GM19467 (cell line): ENCODE measurements around the gene SAGE1.
"Not testable (repeated sequence)": the region's sequence is repeated elsewhere in the genome, so short reads cannot be mapped to it uniquely, and the experiment has no call there.

ENCODE experiments used
- ATAC-seq: cut with Tn5 transposase; IDR thresholded peaks from one replicate; pipeline ENCODE4 v1.9.1; 2021; ENCODE audit warnings: mild to moderate bottlenecking, moderate library complexity; ENCODE audit not compliant: unreplicated experiment

The SAGE1 gene, protein sequence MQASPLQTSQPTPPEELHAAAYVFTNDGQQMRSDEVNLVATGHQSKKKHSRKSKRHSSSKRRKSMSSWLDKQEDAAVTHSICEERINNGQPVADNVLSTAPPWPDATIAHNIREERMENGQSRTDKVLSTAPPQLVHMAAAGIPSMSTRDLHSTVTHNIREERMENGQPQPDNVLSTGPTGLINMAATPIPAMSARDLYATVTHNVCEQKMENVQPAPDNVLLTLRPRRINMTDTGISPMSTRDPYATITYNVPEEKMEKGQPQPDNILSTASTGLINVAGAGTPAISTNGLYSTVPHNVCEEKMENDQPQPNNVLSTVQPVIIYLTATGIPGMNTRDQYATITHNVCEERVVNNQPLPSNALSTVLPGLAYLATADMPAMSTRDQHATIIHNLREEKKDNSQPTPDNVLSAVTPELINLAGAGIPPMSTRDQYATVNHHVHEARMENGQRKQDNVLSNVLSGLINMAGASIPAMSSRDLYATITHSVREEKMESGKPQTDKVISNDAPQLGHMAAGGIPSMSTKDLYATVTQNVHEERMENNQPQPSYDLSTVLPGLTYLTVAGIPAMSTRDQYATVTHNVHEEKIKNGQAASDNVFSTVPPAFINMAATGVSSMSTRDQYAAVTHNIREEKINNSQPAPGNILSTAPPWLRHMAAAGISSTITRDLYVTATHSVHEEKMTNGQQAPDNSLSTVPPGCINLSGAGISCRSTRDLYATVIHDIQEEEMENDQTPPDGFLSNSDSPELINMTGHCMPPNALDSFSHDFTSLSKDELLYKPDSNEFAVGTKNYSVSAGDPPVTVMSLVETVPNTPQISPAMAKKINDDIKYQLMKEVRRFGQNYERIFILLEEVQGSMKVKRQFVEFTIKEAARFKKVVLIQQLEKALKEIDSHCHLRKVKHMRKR

DNA sequence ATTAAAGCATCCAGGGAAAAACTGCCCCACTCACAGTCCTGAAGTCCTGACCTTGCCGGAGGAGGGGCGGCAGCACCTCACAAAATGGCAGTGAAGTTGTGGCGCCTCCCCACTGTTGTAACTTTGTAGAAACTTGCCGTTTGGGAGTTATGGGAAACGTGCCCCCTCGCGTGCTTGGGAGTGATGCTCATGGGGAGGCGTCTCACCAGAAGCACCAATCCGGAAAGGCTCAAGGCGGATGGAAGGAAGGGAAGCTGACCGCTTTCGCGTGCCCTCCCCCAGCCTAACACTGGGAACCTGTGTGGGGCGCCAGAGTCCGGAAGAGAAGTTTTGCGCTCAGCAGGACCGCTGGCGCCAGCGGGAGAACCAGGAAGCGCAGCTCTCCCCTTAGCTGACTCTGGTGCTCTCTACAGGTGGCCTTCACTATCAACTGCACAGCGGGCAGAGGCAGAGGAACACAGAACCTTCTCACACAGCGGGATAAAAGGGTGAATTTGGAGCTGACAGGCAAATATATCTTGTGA is at the start of gene SAGE1, which contains the start of gene CT45A10:
SAGE1 (plus strand) TSS at position 423 of the 524 bp plus-strand sequence. CDS start 2,527 bp downstream, outside the sequence.
CT45A10 (minus strand) TSS at position 151 of the 524 bp plus-strand sequence. CDS start 8,100 bp downstream, outside the sequence.
- no peak for ATAC-seq

DNA sequence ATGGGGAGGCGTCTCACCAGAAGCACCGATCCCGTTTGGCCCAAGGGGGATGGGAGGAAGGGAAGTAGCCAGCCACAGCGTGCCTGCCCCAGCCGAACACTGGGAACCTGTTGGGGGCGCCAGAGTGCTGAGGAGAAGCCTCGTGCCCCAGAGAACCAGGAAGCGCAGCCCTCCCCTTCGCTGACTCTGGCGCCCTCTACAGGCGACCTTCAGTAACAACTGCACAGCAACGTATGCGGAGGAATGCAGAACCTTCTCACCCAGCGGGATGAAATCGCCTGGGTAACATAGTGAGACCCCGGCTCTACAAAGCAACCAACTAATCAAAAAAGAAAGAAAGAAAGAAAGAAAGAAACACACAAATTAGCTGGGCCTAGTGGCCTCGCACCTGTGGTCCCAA is 39.1 kb upstream of the SAGE1 start, which contains the start of gene CT45A8:
CT45A8 (minus strand) TSS at position 101 of the 400 bp plus-strand sequence. CDS start 3,755 bp downstream, outside the sequence.
- not testable (repeated sequence) for ATAC-seq

DNA sequence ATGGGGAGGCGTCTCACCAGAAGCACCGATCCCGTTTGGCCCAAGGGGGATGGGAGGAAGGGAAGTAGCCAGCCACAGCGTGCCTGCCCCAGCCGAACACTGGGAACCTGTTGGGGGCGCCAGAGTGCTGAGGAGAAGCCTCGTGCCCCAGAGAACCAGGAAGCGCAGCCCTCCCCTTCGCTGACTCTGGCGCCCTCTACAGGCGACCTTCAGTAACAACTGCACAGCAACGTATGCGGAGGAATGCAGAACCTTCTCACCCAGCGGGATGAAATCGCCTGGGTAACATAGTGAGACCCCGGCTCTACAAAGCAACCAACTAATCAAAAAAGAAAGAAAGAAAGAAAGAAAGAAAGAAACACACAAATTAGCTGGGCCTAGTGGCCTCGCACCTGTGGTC is 21.8 kb upstream of the SAGE1 start, which contains the start of gene CT45A9:
CT45A9 (minus strand) TSS at position 101 of the 400 bp plus-strand sequence. CDS start 3,751 bp downstream, outside the sequence.
- ATAC-seq: not testable (repeated sequence)

DNA sequence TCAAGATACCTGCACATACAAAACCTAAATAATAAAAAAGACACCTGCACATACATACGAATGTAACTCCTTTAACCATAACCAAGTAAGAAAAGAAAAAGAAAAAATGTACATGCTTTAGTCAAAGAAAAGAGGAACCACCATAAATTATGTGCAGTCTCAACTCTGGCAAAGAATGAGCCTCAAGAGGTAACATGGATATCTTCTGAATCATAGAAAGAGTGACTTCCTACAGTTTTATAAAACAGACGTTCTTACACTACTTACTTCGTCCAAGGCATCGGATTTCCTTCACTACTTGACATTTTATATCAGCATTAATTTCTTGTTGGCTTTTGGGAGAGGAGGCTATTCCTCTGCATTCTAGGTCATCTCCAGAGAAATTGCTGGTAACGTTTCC is 10.8 kb upstream of the SAGE1 start:
- ATAC-seq: not testable (repeated sequence)

DNA sequence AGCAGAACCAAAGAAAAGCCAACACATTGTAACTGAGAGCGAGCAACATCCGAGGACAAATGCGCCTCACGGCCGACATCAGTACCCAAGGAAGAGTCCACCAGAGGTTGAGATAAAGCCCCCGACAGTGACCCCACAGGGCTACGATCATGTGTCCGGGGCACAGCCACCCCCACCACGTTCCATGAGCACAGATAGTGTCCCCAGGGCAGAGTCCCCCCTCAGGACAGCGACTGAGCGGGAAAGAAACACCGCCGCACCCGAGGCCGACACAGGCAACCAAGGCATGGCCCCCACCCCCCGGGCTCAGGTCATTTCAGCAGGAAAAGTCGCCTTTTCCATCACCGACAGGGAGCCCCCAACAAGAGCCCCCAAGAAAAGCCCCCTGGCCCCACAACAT is 5.3 kb upstream of the SAGE1 start:
- not testable (repeated sequence) for ATAC-seq

DNA sequence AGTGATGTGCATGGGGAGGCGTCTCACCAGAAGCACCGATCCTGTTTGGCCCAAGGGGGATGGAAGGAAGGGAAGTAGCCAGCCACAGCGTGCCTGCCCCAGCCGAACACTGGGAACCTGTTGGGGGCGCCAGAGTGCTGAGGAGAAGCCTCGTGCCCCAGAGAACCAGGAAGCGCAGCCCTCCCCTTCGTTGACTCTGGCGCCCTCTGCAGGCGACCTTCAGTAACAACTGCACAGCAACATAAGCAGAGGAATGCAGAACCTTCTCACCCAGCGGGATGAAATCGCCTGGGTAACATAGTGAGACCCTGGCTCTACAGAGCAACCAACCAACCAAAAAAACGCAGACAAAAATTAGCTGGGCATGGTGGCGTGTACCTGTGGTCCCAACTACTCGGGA is 4.5 kb upstream of the SAGE1 start:
- not testable (repeated sequence) for ATAC-seq

DNA sequence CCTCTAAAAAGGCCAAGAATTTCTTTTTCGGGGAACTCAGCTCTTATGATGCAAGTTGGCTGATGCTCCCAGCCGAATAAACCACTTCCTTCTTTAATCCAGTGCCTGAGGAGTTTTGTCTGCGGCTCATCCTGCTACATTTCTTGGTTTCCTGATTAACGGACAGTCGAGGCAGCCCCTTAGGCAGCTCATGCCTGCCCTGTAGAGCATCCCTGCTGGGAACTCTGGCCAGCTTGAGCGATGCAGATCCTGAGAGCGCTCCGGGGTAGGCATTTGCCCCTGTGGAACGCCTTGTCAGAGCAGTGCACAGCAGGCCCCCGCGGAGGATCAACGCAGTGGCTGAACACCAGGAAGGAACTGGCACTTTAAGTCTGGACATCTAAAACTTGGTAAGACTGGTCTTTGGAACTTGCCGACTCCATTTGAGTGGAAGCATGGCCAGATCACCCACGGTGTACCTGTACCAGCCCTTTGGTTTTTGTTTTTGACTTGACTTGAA is 3.4 kb upstream of the SAGE1 start:
- ATAC-seq: no peak

DNA sequence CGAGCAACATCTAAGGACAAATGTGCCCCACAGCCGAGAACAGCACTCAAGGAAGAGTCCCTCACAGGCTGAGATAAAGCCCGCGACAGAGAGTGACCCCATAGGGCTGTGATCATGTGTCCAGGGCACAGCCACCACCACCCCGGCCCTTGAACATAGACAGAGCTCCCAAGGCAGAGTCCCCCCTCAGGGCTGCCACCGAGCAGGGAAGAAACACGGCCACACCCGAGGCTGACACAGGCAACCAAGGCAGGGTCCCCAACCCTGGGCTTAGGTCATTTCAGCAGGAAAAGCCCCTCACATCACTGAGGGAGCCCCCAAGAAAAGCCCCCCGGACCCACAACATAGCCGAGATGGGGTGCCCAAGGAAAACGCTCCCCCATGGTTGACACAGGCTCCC is 735 bp upstream of the SAGE1 start:
- no peak for ATAC-seq

DNA sequence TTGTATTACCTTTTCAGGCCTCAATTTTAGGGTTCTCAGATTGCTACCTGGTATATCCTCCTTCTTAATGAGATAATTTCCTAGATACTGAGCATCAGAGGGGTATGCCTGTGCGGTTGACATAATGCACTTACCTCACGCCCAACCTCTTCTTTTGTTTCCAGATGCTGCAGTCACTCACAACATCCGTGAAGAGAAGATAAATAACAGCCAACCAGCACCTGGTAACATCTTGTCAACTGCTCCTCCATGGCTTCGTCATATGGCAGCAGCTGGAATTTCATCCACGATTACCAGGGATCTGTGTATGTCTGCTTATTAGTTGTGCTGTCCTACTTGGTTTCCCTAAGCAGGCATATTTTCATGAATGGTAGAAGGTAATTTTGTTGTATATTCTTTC is 16.7 kb downstream of the SAGE1 start:
- no peak for ATAC-seq

DNA sequence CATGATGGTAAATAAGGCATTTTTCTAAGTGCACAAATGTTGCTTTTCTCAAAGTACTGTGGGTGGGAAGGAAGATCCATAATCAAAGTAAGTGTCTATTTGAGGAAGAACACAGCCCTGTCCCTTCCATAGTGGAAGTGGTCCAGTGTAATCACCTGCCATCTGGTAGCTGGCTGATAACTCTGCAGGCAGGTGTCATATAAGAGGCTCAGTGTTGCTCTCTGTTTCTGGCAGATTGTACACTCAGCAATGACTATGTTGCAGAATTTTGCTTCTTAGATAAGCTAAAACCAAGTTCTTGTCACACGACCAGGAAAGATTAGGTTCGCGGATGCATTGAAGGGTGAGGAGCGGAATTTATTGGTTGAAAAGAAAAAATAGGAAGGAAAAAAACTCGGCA is 20.9 kb downstream of the SAGE1 start:
- no peak for ATAC-seq

DNA sequence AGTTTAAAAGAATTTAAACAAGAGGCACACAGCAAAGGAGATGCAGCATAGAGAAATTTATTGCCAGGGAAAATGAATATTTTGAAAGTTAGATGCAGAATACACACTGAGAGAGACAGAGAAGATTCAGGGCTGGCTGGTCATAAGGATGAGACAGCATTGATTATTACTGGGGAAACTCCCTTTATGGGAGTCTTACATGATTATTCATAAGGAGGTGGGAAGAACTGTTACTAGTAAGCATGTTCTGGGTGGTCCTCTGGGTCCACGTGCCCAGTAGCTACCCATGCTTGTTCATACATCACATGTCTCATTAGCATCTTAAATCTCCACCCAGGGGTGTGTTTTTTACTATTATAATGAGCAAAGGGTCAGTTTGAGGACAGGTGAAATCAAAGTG is 27.0 kb downstream of the SAGE1 start:
- ATAC-seq: not testable (repeated sequence)

DNA sequence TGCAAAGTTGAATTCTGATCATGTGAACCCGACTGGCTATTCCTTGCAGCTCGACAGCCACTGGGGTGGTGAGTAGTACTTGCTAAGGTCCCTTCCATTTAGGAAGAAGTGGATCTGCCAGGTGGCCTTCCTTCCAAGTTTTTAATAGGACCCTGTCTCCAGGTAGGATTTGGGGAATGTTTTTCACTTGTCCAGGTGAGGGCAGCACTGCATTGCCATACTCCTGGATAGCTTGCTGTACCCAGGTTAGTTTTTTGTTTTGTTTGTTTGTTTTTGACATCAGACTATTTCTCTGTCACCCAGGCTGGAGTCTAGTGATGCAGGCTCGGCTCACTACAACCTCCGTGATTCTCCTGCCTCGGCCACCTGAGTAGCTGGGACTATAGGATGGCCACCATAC is 29.8 kb downstream of the SAGE1 start:
- ATAC-seq: no peak

DNA sequence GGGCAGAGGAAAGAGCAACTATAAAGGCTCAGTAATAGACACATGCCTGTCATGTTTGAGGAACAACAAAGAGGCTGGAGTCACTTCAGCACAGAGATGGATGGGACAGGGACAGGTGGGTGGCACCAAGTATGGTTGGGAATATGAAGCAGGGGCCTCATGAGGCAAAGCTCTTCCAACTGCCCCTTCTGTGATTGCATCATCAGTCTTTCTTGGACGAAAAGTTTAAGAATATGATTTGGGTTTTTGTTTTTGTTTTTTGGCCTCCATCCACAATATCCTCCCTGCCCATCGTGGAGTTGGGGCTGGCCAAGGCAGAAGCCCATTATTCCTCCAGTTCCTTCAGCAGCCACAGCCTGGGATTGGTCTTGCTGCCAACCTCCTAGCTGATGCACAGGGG is 34.4 kb downstream of the SAGE1 start:
- no peak for ATAC-seq

DNA sequence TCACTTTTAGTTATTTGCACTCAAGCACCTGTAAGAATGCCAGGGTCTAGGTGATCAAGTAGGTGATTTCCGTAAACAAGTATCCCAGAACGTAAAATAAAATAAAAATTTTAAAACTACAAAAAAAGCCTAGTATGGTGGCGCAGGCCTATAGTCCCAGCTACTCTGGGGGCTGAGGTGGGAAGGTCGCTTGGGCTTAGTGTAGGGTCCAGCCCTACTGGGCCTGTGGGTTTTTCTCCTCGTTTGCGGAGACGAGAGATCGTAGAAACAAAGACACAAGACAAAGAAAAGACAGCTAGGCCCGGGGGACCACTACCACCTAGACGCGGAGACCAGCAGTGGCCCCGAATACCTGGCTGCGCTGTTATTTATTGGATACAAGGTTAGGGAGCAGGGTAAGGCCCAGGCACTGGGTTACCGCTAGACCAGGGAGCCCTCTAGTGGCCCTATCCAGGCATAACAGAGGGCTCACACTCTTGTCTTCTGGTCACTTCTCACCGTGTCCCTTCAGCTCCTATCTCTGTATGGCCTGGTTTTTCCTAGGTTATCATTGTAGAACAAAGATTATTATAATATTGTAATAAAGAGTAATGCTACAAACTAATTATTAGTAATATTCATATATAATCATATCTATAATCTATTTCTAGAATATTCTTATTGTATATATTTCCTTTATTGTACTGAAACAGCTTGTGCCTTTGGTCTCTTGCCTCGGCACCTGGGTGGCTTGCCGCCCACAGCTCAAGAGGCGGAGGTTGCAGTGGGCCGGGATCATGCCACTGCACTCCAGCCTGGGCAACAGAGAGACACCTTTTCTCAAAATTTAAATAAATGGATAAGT is 38.4 kb downstream of the SAGE1 start:
- peak; percentile 48 for ATAC-seq

DNA sequence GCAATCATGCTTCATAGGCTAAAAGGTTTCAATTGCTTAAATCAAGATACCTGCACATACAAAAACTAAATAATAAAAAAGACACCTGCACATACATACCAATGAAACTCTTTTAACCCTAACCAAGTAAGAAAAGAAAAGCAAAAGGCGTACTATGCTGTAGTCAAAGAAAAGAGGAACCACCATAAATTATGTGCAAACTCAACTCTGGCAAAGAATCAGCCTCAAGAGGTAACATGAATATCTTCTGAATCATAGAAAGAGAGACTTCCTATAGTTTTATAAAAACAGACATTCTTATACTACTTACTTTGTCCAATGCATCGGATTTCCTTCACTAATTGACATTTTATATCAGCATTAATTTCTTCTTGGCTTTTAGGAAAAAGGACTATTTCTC is 51.0 kb downstream of the SAGE1 start:
- ATAC-seq: no peak

DNA sequence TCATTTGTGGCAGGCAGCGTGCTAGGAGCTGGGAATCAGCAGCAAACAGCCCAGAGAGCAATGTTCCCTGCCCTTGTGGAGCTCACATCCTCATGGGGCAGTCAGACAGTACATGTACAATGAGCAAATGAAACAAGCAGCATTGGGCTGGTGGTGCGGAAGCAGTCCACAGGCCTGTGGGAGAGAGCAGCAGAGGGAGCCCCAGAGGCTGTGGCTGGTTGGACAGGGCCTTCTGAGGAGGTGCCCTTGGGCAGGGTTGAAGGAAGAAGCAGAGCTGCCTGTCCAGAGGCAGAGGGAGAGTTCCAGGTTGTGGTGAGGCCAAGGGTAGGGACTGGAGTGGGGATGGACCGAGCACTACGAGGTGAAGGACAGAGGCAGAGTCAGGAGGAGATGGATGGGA is 57.8 kb downstream of the SAGE1 start:
- ATAC-seq: no peak
